HepG2 (cell line): ENCODE data around the gene ABHD17A. TPM values are rescaled to one million over a fixed set of nuclear protein-coding genes. Genes with fewer than 3 reads are reported as not detected.

Experiments
- BRD4 ChIP-seq: sonication (generic); formaldehyde crosslinking; IDR thresholded peaks from 2 replicates; pipeline ENCODE4 v1.4.0; 2020; ENCODE audit warnings: missing genetic modification reagents
- NR2F1 ChIP-seq, 2 experiments: fragments of 450-650 bp in 1 of 2; formaldehyde crosslinking in 1 of 2; IDR thresholded peaks; 2 replicates each; pipeline versions ENCODE4 v1.5.0 to v1.6.1; 2016 to 2020; ENCODE audit warnings: mild to moderate bottlenecking in 1 of 2, missing compliant biosample characterization in 1 of 2, missing genetic modification reagents in 1 of 2, moderate library complexity in 1 of 2
- SALL2 ChIP-seq: sonication (generic); formaldehyde crosslinking; IDR thresholded peaks from 2 replicates; pipeline ENCODE4 v1.8.1; 2023; ENCODE audit warnings: mild to moderate bottlenecking, missing genetic modification reagents, inconsistent platforms
- SMAD9 ChIP-seq: sonication (generic); formaldehyde crosslinking; IDR thresholded peaks from 2 replicates; pipeline ENCODE4 v1.5.1; 2020; ENCODE audit warnings: mild to moderate bottlenecking, missing genetic modification reagents
- SOX6 ChIP-seq, 2 experiments: fragments of 450-650 bp in 1 of 2; sonication (generic) in 1 of 2; formaldehyde crosslinking in 1 of 2; IDR thresholded peaks; 2 replicates each; pipeline versions ENCODE4 v1.4.0 to v1.6.1; 2017 to 2020; ENCODE audit warnings: antibody characterized with exemption in 1 of 2, mild to moderate bottlenecking in 1 of 2, missing genetic modification reagents in 1 of 2
- TBX2 ChIP-seq: sonication (generic); formaldehyde crosslinking; IDR thresholded peaks from 2 replicates; pipeline ENCODE4 v1.5.0; 2020; ENCODE audit warnings: missing genetic modification reagents, mild to moderate bottlenecking, borderline replicate concordance
- ZFP41 ChIP-seq: sonication (generic); formaldehyde crosslinking; IDR thresholded peaks from 2 replicates; pipeline ENCODE4 v1.4.0; 2020; ENCODE audit warnings: mild to moderate bottlenecking, missing genetic modification reagents, borderline replicate concordance
- ZMYM3 ChIP-seq: sonication (generic); formaldehyde crosslinking; IDR thresholded peaks from 2 replicates; pipeline ENCODE4 v1.5.1; 2020; ENCODE audit warnings: mild to moderate bottlenecking, missing genetic modification reagents
- ZNF552 ChIP-seq: sonication (generic); formaldehyde crosslinking; IDR thresholded peaks from 2 replicates; pipeline ENCODE4 v1.9.0; 2022; ENCODE audit warnings: missing genetic modification reagents, mild to moderate bottlenecking, borderline replicate concordance
- ZNF75D ChIP-seq: sonication (generic); formaldehyde crosslinking; IDR thresholded peaks from 2 replicates; pipeline ENCODE4 v1.8.1; 2023; ENCODE audit warnings: missing genetic modification reagents, mild to moderate bottlenecking, borderline replicate concordance
- polyA plus RNA-seq, 8 experiments: library from polyadenylated mRNA; depleted of rRNA in 3 of 8; stranded (reverse) in 7 of 8; unstranded in 1 of 8; fragments of >200 nt; fragmentation: Illumina TruSeq in 4 of 8; extraction: Trizol in 4 of 8; gene quantifications; 2 replicates each; pipeline versions ENCODE4 v1.2.1 to v1.2.3, GENCODE V29; 2011 to 2016; ENCODE audit warnings: low read depth in 4 of 8, missing spikeins in 1 of 8, mixed read lengths in 1 of 8; ENCODE audit not compliant: insufficient read depth in 1 of 8
- total RNA-seq, 5 experiments: library from RNA; depleted of rRNA; stranded (reverse); fragments of >200 nt; fragmentation: Illumina TruSeq; extraction: Trizol; gene quantifications; 2 replicates each; pipeline ENCODE4 v1.2.3, GENCODE V29; 2016; ENCODE audit warnings: low read depth in 1 of 5
- TF ChIP-seq, protein P1 (sequence below): sonication (generic); formaldehyde crosslinking; IDR thresholded peaks from 2 replicates; pipeline ENCODE4 v1.4.0; 2020; ENCODE audit warnings: low read depth, missing genetic modification reagents
- TF ChIP-seq, protein P2 (sequence below): sonication (generic); formaldehyde crosslinking; IDR thresholded peaks from 2 replicates; pipeline ENCODE4 v1.8.1; 2022; ENCODE audit warnings: low read depth, mild to moderate bottlenecking, missing genetic modification reagents
- TF ChIP-seq, protein P3 (sequence below): sonication (generic); formaldehyde crosslinking; IDR thresholded peaks from 2 replicates; pipeline ENCODE4 v1.4.0; 2020; ENCODE audit warnings: missing genetic modification reagents, borderline replicate concordance
- TF ChIP-seq, protein P4 (sequence below): sonication (generic); formaldehyde crosslinking; conservative IDR thresholded peaks from 2 replicates; pipeline ENCODE4 v1.4.0; 2020; ENCODE audit warnings: mild to moderate bottlenecking, missing genetic modification reagents, moderate library complexity

Gene ABHD17A
- total and polyA plus RNA-seq, 2 of the 13 experiments (the other 11 are each of a cell fraction or from before 2014, with no cell fraction given): 27.7 to 40.8 TPM

DNA sequence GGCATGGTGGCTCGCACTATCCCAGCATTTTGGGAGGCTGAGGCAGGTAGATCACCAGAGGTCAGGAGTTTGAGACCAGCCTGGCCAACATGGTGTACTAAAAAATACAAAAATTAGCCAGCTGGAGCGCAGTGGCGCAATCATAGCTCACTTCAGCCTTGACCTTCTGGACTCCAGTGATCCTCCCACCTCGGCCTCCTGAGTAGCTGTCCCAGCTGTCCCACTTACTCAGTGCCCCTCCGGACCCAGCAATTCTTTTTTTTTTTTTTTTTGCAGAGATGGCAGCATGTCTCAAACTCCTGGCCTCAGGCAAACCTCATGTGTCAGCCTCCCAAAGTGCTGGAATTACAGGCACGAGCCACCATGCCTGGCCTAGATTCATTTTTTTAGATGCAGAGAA lies 17.6 kb upstream of the ABHD17A start (continued):
- TF ChIP-seq, protein P1, sequence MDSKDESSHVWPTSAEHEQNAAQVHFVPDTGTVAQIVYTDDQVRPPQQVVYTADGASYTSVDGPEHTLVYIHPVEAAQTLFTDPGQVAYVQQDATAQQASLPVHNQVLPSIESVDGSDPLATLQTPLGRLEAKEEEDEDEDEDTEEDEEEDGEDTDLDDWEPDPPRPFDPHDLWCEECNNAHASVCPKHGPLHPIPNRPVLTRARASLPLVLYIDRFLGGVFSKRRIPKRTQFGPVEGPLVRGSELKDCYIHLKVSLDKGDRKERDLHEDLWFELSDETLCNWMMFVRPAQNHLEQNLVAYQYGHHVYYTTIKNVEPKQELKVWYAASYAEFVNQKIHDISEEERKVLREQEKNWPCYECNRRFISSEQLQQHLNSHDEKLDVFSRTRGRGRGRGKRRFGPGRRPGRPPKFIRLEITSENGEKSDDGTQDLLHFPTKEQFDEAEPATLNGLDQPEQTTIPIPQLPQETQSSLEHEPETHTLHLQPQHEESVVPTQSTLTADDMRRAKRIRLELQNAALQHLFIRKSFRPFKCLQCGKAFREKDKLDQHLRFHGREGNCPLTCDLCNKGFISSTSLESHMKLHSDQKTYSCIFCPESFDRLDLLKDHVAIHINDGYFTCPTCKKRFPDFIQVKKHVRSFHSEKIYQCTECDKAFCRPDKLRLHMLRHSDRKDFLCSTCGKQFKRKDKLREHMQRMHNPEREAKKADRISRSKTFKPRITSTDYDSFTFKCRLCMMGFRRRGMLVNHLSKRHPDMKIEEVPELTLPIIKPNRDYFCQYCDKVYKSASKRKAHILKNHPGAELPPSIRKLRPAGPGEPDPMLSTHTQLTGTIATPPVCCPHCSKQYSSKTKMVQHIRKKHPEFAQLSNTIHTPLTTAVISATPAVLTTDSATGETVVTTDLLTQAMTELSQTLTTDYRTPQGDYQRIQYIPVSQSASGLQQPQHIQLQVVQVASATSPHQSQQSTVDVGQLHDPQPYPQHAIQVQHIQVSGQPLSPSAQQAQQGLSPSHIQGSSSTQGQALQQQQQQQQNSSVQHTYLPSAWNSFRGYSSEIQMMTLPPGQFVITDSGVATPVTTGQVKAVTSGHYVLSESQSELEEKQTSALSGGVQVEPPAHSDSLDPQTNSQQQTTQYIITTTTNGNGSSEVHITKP (CRISPR knock-in tag): no peak
- TF ChIP-seq BRD4 (CRISPR knock-in tag) (no peak), SALL2 (CRISPR knock-in tag) (no peak), ZFP41 (CRISPR knock-in tag) (no peak), ZMYM3 (CRISPR knock-in tag) (peak; percentile 79; the same call in 1 of the 2 replicates), NR2F1 (CRISPR knock-in tag; IDR thresholded peaks at IDR 0.05) (peak; percentile 34 to 64; a peak in 3 of 4 replicates), TBX2 (CRISPR knock-in tag) (0 out of 2 replicates have a peak, but pooled peaks have one; percentile 30), ZNF552 (CRISPR knock-in tag) (no peak), SMAD9 (CRISPR knock-in tag) (no peak), ZNF75D (no peak), SOX6 (IDR thresholded peaks at IDR 0.05) (no peak), SOX6 (CRISPR knock-in tag; IDR thresholded peaks at IDR 0.05) (peak; percentile 28; the same call in 1 of the 2 replicates)
- TF ChIP-seq, protein P2, sequence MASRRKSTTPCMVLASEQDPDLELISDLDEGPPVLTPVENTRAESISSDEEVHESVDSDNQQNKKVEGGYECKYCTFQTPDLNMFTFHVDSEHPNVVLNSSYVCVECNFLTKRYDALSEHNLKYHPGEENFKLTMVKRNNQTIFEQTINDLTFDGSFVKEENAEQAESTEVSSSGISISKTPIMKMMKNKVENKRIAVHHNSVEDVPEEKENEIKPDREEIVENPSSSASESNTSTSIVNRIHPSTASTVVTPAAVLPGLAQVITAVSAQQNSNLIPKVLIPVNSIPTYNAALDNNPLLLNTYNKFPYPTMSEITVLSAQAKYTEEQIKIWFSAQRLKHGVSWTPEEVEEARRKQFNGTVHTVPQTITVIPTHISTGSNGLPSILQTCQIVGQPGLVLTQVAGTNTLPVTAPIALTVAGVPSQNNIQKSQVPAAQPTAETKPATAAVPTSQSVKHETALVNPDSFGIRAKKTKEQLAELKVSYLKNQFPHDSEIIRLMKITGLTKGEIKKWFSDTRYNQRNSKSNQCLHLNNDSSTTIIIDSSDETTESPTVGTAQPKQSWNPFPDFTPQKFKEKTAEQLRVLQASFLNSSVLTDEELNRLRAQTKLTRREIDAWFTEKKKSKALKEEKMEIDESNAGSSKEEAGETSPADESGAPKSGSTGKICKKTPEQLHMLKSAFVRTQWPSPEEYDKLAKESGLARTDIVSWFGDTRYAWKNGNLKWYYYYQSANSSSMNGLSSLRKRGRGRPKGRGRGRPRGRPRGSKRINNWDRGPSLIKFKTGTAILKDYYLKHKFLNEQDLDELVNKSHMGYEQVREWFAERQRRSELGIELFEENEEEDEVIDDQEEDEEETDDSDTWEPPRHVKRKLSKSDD (CRISPR knock-in tag): 0 out of 2 replicates have a peak, but pooled peaks have one; percentile 51
- TF ChIP-seq, protein P3, sequence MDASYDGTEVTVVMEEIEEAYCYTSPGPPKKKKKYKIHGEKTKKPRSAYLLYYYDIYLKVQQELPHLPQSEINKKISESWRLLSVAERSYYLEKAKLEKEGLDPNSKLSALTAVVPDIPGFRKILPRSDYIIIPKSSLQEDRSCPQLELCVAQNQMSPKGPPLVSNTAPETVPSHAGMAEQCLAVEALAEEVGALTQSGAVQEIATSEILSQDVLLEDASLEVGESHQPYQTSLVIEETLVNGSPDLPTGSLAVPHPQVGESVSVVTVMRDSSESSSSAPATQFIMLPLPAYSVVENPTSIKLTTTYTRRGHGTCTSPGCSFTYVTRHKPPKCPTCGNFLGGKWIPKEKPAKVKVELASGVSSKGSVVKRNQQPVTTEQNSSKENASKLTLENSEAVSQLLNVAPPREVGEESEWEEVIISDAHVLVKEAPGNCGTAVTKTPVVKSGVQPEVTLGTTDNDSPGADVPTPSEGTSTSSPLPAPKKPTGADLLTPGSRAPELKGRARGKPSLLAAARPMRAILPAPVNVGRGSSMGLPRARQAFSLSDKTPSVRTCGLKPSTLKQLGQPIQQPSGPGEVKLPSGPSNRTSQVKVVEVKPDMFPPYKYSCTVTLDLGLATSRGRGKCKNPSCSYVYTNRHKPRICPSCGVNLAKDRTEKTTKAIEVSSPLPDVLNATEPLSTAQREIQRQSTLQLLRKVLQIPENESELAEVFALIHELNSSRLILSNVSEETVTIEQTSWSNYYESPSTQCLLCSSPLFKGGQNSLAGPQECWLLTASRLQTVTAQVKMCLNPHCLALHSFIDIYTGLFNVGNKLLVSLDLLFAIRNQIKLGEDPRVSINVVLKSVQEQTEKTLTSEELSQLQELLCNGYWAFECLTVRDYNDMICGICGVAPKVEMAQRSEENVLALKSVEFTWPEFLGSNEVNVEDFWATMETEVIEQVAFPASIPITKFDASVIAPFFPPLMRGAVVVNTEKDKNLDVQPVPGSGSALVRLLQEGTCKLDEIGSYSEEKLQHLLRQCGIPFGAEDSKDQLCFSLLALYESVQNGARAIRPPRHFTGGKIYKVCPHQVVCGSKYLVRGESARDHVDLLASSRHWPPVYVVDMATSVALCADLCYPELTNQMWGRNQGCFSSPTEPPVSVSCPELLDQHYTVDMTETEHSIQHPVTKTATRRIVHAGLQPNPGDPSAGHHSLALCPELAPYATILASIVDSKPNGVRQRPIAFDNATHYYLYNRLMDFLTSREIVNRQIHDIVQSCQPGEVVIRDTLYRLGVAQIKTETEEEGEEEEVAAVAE: no peak
- TF ChIP-seq, protein P4, sequence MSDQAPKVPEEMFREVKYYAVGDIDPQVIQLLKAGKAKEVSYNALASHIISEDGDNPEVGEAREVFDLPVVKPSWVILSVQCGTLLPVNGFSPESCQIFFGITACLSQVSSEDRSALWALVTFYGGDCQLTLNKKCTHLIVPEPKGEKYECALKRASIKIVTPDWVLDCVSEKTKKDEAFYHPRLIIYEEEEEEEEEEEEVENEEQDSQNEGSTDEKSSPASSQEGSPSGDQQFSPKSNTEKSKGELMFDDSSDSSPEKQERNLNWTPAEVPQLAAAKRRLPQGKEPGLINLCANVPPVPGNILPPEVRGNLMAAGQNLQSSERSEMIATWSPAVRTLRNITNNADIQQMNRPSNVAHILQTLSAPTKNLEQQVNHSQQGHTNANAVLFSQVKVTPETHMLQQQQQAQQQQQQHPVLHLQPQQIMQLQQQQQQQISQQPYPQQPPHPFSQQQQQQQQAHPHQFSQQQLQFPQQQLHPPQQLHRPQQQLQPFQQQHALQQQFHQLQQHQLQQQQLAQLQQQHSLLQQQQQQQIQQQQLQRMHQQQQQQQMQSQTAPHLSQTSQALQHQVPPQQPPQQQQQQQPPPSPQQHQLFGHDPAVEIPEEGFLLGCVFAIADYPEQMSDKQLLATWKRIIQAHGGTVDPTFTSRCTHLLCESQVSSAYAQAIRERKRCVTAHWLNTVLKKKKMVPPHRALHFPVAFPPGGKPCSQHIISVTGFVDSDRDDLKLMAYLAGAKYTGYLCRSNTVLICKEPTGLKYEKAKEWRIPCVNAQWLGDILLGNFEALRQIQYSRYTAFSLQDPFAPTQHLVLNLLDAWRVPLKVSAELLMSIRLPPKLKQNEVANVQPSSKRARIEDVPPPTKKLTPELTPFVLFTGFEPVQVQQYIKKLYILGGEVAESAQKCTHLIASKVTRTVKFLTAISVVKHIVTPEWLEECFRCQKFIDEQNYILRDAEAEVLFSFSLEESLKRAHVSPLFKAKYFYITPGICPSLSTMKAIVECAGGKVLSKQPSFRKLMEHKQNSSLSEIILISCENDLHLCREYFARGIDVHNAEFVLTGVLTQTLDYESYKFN (CRISPR knock-in tag): peak; percentile 46
